MCF 10A (cell line): ENCODE data around the gene PALLD. TPM values are rescaled to one million over a fixed set of nuclear protein-coding genes. Genes with fewer than 3 reads are reported as not detected.
"Not testable (repeated sequence)": the region's sequence is repeated elsewhere in the genome, so short reads cannot be mapped to it uniquely, and the experiment has no call there.

Source experiments
- BruUV-seq: library from RNA; stranded (reverse); fragments of 400-500 nt; replicated peaks from 2 replicates; lab custom pipeline; 2021; lab: Mats Ljungman, UMichigan
- CTCF ChIA-PET: fragments of 300-600 bp; sonication (Branson Sonifier 250); formaldehyde crosslinking; extraction: SDS; loops from one replicate; lab custom pipeline; 2021; ENCODE audit warnings: antibody characterized with exemption, inconsistent platforms; lab: Yijun Ruan, JAX
- POLR2A ChIA-PET: fragments of 300-600, 350-650 bp; sonication (Branson Sonifier 250); formaldehyde crosslinking; extraction: SDS; loops from one replicate; lab custom pipeline; 2020; ENCODE audit warnings: antibody characterized with exemption, inconsistent platforms; lab: Yijun Ruan, JAX
- DNase-seq: peaks from one replicate; pipeline ENCODE4 v3.0.0-alpha.2; 2018; ENCODE audit not compliant: unreplicated experiment
- H3K27ac Mint-ChIP-seq: one replicate; pipeline ENCODE4 v1.8.0; 2022; ENCODE audit warnings: mild to moderate bottlenecking, low read depth, mixed read lengths; ENCODE audit not compliant: unreplicated experiment
- H3K27me3 Mint-ChIP-seq: one replicate; pipeline ENCODE4 v1.8.0; 2022; ENCODE audit warnings: mixed read lengths; ENCODE audit not compliant: insufficient read depth, unreplicated experiment
- H3K36me3 Mint-ChIP-seq: one replicate; pipeline ENCODE4 v1.8.0; 2022; ENCODE audit warnings: mild to moderate bottlenecking, moderate library complexity, mixed read lengths; ENCODE audit not compliant: insufficient read depth, unreplicated experiment
- H3K4me1 Mint-ChIP-seq: one replicate; pipeline ENCODE4 v1.8.0; 2022; ENCODE audit warnings: mixed read lengths; ENCODE audit not compliant: insufficient read depth, unreplicated experiment
- H3K4me3 Mint-ChIP-seq: one replicate; pipeline ENCODE4 v1.8.0; 2022; ENCODE audit warnings: mild to moderate bottlenecking, moderate library complexity, mixed read lengths; ENCODE audit not compliant: unreplicated experiment
- H3K9me3 Mint-ChIP-seq: one replicate; pipeline ENCODE4 v1.8.0; 2022; ENCODE audit warnings: mixed read lengths; ENCODE audit not compliant: unreplicated experiment
- intact Hi-C: fragments of 100-400 bp; cut with micrococcal nuclease; formaldehyde crosslinking; loops from 2 replicates; pipeline ENCODE4 v1.14.1; 2022
- total RNA-seq: library from RNA; stranded (reverse); gene quantifications from 2 replicates; pipeline ENCODE4 v1.2.3, GENCODE V29; 2022
- TF ChIP-seq, protein P1 (sequence below): fragments of 200-600 bp; IDR thresholded peaks from one replicate; pipeline ENCODE4 v1.8.0; 2022; ENCODE audit warnings: antibody characterized with exemption, mild to moderate bottlenecking; ENCODE audit not compliant: unreplicated experiment

PALLD gene
- total RNA-seq, 1 experiment from 2014 or later = 191 TPM

- DNase-seq = no peak
- intact Hi-C loops = no loop called here
- Mint-ChIP-seq H3K27ac (no peak overlapping the region), H3K4me3 (no peak overlapping the region), H3K9me3 (peaks cover 11% of the 10 kb centered on the region), H3K36me3 (peaks cover 73% of the 10 kb centered on the region), H3K27me3 (no peaks in the 10 kb centered on the region), H3K4me1 (no peaks in the 10 kb centered on the region)
- CTCF ChIA-PET = interaction anchor here (0.6 to 5.9 kb wide), 3 partner anchors 10 to 564 kb away, joined by 3 to 28 read pairs (median 8); no protein-coding TSS in a partner anchor
- TF ChIP-seq, protein P1, sequence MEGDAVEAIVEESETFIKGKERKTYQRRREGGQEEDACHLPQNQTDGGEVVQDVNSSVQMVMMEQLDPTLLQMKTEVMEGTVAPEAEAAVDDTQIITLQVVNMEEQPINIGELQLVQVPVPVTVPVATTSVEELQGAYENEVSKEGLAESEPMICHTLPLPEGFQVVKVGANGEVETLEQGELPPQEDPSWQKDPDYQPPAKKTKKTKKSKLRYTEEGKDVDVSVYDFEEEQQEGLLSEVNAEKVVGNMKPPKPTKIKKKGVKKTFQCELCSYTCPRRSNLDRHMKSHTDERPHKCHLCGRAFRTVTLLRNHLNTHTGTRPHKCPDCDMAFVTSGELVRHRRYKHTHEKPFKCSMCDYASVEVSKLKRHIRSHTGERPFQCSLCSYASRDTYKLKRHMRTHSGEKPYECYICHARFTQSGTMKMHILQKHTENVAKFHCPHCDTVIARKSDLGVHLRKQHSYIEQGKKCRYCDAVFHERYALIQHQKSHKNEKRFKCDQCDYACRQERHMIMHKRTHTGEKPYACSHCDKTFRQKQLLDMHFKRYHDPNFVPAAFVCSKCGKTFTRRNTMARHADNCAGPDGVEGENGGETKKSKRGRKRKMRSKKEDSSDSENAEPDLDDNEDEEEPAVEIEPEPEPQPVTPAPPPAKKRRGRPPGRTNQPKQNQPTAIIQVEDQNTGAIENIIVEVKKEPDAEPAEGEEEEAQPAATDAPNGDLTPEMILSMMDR = no peak
- POLR2A ChIA-PET = interaction anchor here (1.0 kb wide), 1 partner anchor 114 kb away, joined by 4 read pairs; no protein-coding TSS in a partner anchor
- BruUV-seq = no TSS peak
Observed at GRCh38 chr4:168931215-168931650, 434.4 kb downstream of the PALLD start.

DNA sequence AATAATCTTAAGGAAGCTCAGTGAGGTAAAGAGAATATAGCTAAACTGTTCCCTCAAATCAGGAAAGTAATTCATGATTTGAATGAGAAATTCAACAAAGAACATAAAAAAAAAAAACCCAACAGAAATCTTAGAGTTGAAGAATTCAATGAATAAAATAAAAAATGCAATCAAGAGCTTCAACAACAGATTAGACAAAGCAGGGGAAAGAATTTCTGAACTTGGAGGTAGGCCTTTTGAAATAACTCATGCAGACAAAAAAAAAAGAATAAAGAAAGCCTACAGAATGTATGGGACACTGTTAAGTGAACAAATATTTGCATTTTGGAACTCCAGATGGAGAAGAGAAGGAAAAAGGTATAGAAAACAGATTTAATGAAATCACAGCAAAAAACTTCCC lies 435.3 kb downstream of the PALLD start:
- Mint-ChIP-seq H3K27me3 (no peaks in the 10 kb centered on the region), H3K27ac (no peak overlapping the region), H3K4me1 (no peaks in the 10 kb centered on the region), H3K36me3 (peaks cover 67% of the 10 kb centered on the region), H3K9me3 (peaks cover 17% of the 10 kb centered on the region), H3K4me3 (no peak overlapping the region)
- BruUV-seq = no TSS peak
- ChIA-PET CTCF (interaction anchor here (0.8 to 5.9 kb wide), 6 partner anchors 8 to 221 kb away, joined by 3 to 28 read pairs (median 6); partner anchors contain the start of gene CBR4), POLR2A (interaction anchor here (0.5 to 0.7 kb wide), 2 partner anchors 124 to 208 kb away, joined by 3 to 5 read pairs; no protein-coding TSS in a partner anchor)
- intact Hi-C loops = no loop called here
- TF ChIP-seq, protein P1 = no peak
- no peak for DNase-seq

- intact Hi-C loops = no loop called here
- Mint-ChIP-seq H3K9me3 (peaks cover 25% of the 10 kb centered on the region), H3K4me1 (no peaks in the 10 kb centered on the region), H3K27me3 (no peaks in the 10 kb centered on the region), H3K4me3 (no peak overlapping the region), H3K36me3 (peaks cover 55% of the 10 kb centered on the region), H3K27ac (no peak overlapping the region)
- no peak for DNase-seq
- BruUV-seq = no TSS peak
- ChIA-PET POLR2A (no interaction called here), CTCF (interaction anchor here (0.6 to 5.9 kb wide), 4 partner anchors 12 to 560 kb away, joined by 3 to 28 read pairs (median 6); partner anchors contain the start of gene CBR4)
- TF ChIP-seq, protein P1 = no peak
Observed at GRCh38 chr4:168933423-168933822, 436.6 kb downstream of the PALLD start.

- H3K4me3 Mint-ChIP-seq, H3K27ac Mint-ChIP-seq, BruUV-seq, intact Hi-C loops, DNase-seq, H3K27me3 Mint-ChIP-seq, POLR2A ChIA-PET, H3K4me1 Mint-ChIP-seq: not testable (repeated sequence)
- CTCF ChIA-PET = interaction anchor here (1.0 to 1.1 kb wide), 2 partner anchors 13 to 15 kb away, joined by 3 to 4 read pairs; no protein-coding TSS in a partner anchor
- Mint-ChIP-seq H3K36me3 (peaks cover 14% of the 10 kb centered on the region), H3K9me3 (peaks cover 28% of the 10 kb centered on the region)
Observed at GRCh38 chr4:168937473-168937872, 440.6 kb downstream of the PALLD start.
